Fibroblast of peridontal ligament (primary cell): Measurements from ENCODE around the gene PCNT.

Experiments
- DNase-seq: peaks from one replicate; pipeline ENCODE4 v3.0.0-alpha.2; 2010; ENCODE audit errors: extremely low read depth

The PCNT gene

GRCh38 chr21:46483300-46484295 is 159.6 kb downstream of the PCNT start:
- DNase-seq, result no peak

DNA sequence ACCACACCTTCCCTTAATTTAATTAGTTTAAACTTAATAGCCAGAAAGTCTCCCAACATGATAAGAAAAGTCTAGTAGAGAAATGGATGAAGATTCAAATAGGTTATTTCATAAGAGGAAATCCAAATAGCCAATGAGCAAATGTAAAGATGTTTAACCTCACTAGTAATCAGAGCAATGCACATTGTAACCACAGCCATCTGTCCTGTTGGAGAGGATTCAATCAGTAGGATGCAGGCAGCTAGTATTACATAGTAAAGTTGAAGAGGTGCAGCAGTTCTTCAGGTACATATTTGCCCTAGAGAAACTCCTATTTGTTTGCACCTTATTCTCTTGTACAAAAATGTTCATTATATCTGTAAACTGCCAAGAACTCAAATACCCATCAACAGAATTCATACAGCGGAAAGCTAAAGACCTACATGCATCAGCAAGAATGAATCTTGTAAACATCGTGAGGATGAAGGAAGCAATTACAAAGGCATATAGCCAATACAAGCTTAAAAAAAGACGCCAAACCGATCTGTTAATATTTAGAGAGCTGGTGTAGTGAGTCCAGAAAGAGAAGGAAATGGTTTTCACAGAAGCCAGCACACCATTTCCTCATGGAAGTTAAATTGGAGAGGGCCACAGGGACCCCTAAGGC is 162.6 kb downstream of the PCNT start:
- DNase-seq, result peak; percentile 36

DNA sequence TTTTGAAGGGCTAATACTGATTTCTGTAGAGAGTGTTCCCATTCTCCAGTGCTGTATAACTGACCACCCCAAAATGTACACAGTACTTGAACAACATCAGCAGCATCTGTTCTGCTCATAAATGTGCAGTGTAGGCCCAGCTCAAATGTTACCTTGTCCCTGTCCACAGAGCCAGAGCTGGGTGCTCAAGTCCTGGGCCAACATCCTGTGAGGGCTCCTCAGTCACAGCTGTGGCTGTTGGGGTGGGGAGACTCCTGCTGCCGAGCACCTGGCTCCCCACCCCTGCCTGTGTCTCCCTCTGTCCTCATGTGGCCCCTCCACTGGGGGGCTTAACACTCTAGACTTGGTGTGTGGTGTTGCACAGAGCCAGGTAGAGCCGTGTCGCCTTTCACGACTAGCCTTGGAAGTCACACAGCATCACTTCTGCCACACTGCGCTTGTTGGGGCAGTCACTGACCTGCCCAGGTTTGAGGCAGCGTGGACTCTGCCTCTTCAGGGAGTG is 165.3 kb downstream of the PCNT start:
- no peak for DNase-seq

GRCh38 chr21:46489800-46490199 is 165.8 kb downstream of the PCNT start:
- DNase-seq, result no peak

GRCh38 chr21:46491553-46491952 is 167.6 kb downstream of the PCNT start:
- DNase-seq, result no peak

GRCh38 chr21:46492851-46493250 is 168.9 kb downstream of the PCNT start:
- DNase-seq, result no peak

DNA sequence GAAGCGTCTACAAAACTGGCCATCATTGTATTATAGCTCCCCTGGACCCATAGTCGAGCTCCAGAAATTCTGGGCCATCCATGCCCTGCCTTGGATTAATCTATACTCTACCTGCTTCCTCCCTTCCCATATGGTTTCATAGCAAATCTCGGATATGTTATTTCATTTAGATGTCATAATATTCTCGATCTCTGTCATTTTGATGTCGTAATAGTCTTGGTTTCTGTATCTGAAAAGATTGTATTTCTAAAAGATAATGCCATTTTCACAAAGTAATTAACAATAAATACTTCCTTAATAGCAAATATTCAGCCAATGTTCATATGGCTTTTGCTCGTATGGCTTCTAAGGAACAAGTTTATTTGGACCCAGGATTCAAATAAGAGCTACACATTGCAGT is 169.9 kb downstream of the PCNT start:
- no peak for DNase-seq
